Upper lobe of right lung (tissue), 1 donor: ENCODE data around the gene CSTA. TPM values are rescaled to one million over a fixed set of nuclear protein-coding genes. Genes with fewer than 3 reads are reported as not detected.

ENCODE experiments used
- ATAC-seq: fragments of 200-7000 bp; cut with Tn5 transposase; one replicate; pipeline ENCODE4 v1.9.1; 2020; ENCODE audit warnings: mild to moderate bottlenecking, moderate library complexity
- DNase-seq: peaks from one replicate; pipeline ENCODE4 v3.0.0-alpha.2; 2020
- H3K27ac ChIP-seq: fragments of 200-600 bp; one replicate; pipeline ENCODE4 v1.8.0; 2022
- H3K27me3 ChIP-seq: fragments of 200-600 bp; one replicate; pipeline ENCODE4 v1.8.0; 2022; ENCODE audit warnings: mild to moderate bottlenecking
- H3K36me3 ChIP-seq: fragments of 200-600 bp; one replicate; pipeline ENCODE4 v1.8.0; 2022
- H3K4me1 ChIP-seq: fragments of 200-600 bp; one replicate; pipeline ENCODE4 v1.8.0; 2022
- H3K4me3 ChIP-seq: fragments of 200-600 bp; one replicate; pipeline ENCODE4 v1.8.0; 2022; ENCODE audit warnings: mild to moderate bottlenecking
- H3K9me3 ChIP-seq: fragments of 200-600 bp; one replicate; pipeline ENCODE4 v1.8.0; 2022
- intact Hi-C: fragments of 100-400 bp; cut with DNase I; formaldehyde crosslinking; loops from one replicate; pipeline ENCODE4 v1.11.0; 2022
- total RNA-seq: library from RNA; stranded (reverse); fragmentation: NEBNext Ultra II Directional; extraction: Animal tissue kit (Norgen Biotek cat#: 25700); gene quantifications from one replicate; pipeline ENCODE4 v1.2.1, GENCODE V29; 2021
- TF ChIP-seq, protein P1 (sequence below): fragments of 200-600 bp; IDR thresholded peaks from one replicate; pipeline ENCODE4 v1.8.0; 2022; ENCODE audit warnings: antibody characterized with exemption
- donor health status: DM: no; HTN: yes; CAD: no; lungs with severe emphysema.

Gene CSTA
- total RNA-seq, 1 donor from 2014 or later = 22.3 TPM

GRCh38 chr3:122305818-122306621 lies 19.0 kb upstream of the CSTA start:
- Histone ChIP-seq H3K4me3 (no peak overlapping the region), H3K9me3 (no peaks in the 10 kb centered on the region), H3K27ac (no peak overlapping the region), H3K4me1 (no peaks in the 10 kb centered on the region), H3K27me3 (no peaks in the 10 kb centered on the region), H3K36me3 (no peaks in the 10 kb centered on the region)
- intact Hi-C loops = no loop called here
- ATAC-seq (peak; percentile 58), DNase-seq (no peak)
- TF ChIP-seq, protein P1, sequence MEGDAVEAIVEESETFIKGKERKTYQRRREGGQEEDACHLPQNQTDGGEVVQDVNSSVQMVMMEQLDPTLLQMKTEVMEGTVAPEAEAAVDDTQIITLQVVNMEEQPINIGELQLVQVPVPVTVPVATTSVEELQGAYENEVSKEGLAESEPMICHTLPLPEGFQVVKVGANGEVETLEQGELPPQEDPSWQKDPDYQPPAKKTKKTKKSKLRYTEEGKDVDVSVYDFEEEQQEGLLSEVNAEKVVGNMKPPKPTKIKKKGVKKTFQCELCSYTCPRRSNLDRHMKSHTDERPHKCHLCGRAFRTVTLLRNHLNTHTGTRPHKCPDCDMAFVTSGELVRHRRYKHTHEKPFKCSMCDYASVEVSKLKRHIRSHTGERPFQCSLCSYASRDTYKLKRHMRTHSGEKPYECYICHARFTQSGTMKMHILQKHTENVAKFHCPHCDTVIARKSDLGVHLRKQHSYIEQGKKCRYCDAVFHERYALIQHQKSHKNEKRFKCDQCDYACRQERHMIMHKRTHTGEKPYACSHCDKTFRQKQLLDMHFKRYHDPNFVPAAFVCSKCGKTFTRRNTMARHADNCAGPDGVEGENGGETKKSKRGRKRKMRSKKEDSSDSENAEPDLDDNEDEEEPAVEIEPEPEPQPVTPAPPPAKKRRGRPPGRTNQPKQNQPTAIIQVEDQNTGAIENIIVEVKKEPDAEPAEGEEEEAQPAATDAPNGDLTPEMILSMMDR = no peak

GRCh38 chr3:122306622-122306953 lies 18.5 kb upstream of the CSTA start:
- Histone ChIP-seq H3K4me1 (no peaks in the 10 kb centered on the region), H3K4me3 (no peak overlapping the region), H3K9me3 (no peaks in the 10 kb centered on the region), H3K27me3 (no peaks in the 10 kb centered on the region), H3K27ac (no peak overlapping the region), H3K36me3 (no peaks in the 10 kb centered on the region)
- DNase-seq = no peak
- ATAC-seq = no peak
- TF ChIP-seq, protein P1 = no peak
- intact Hi-C loops = no loop called here

DNA sequence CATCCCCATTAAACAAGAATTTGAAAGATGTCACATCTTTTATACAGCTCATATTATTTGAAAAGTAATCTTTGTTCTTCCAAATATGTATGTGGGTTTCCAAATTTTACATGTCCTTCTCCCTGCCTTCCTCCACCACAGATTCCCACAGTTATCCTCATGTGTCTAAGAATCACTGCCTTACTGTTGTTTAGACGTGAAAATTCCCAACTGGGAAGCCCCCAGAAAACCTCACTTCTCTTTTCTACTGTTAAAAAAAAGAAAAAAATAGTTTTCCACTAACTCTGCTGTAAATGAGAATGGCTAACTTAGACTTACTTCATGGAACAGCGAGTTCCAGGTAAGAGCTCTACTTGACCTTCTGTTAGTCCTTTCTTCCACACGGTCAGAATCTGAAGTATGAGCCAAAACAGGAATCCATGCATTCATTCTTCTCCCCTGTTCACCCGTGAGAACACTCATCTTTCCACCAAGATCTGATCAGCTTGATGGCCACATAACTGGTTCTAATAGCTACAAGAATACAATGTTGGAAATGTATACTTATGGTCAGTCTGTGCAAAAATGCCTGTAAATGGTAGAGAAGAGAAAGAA lies 17.9 kb upstream of the CSTA start:
- H3K36me3 ChIP-seq = no peaks in the 10 kb centered on the region
- H3K4me3 ChIP-seq = no peak overlapping the region
- no peaks in the 10 kb centered on the region for H3K9me3 ChIP-seq
- H3K4me1 ChIP-seq = no peaks in the 10 kb centered on the region
- H3K27ac ChIP-seq = no peak overlapping the region
- DNase-seq (no peak), ATAC-seq (no peak)
- intact Hi-C loops = no loop called here
- H3K27me3 ChIP-seq = no peaks in the 10 kb centered on the region
- TF ChIP-seq, protein P1 = no peak

GRCh38 chr3:122307976-122308375 lies 17.1 kb upstream of the CSTA start:
- no peaks in the 10 kb centered on the region for H3K27me3 ChIP-seq
- H3K4me1 ChIP-seq = no peaks in the 10 kb centered on the region
- intact Hi-C loops = no loop called here
- no peaks in the 10 kb centered on the region for H3K9me3 ChIP-seq
- no peaks in the 10 kb centered on the region for H3K36me3 ChIP-seq
- H3K27ac ChIP-seq = no peak overlapping the region
- peak; percentile 54 for ATAC-seq
- DNase-seq = no peak
- TF ChIP-seq, protein P1 = no peak
- no peak overlapping the region for H3K4me3 ChIP-seq

- no peaks in the 10 kb centered on the region for H3K36me3 ChIP-seq
- TF ChIP-seq, protein P1 = no peak
- intact Hi-C loops = no loop called here
- DNase-seq = no peak
- ATAC-seq = no peak
- no peaks in the 10 kb centered on the region for H3K9me3 ChIP-seq
- H3K27me3 ChIP-seq = no peaks in the 10 kb centered on the region
- no peaks in the 10 kb centered on the region for H3K4me1 ChIP-seq
- no peak overlapping the region for H3K27ac ChIP-seq
- H3K4me3 ChIP-seq = no peak overlapping the region
These were observed 14.7 kb upstream of the CSTA start for GRCh38 chr3:122310361-122310760.
